ENCODE results near the gene OBSL1.
A peak's percentile ranks its signal among the peaks of the same experiment; 100 is the strongest.

OBSL1 gene

DNA sequence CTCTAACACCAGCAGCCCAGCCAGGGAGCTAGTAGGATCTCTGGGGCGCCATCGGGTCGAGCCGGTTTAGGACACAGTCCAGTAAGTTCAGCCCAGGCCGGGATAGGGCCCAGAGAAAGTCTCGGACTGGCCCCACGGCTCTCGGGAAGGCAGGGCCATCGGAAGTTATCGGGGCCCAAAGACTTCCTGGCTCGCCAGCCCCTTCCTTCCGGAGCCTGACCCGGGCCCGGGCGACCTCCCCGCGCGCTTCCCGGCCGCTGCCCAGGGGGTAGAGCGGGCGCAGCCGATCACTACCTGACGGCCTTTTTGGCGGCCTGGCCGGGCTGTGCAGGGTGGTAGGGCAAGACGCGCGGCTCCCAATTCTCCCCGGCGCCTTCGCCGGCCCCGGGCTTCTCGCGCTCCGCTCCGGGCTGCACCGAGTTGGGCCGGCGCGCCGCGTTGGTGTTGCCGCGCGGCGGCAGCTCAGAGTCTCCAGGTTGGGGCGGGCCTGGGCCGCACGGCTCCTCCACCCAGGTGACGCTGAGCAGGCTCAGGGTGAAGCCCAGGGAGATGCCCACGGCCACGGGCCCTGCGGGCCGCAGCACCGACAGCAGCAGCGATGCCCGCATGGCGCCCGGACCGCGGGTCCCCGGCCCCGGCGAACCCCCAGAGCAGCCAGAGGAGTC, 28.3 kb downstream of the OBSL1 start:
- Histone ChIP-seq H3F3A (ENCODE audit: control insufficient read depth, insufficient read depth) (no peaks in the 10 kb centered on the region), H3K36me3 (ENCODE audit: control insufficient read depth, low read length) (peaks cover 25% of the 10 kb centered on the region), H3K4me1 (ENCODE audit: control insufficient read depth, low read length) (peaks cover 22% of the 10 kb centered on the region), H4K20me1 (ENCODE audit: control insufficient read depth, insufficient read depth, low read depth, low read length) (peaks cover 6% of the 10 kb centered on the region), H3K9me2 (replicated peaks; ENCODE audit: control insufficient read depth, low read length) (no peaks in the 10 kb centered on the region), H3K4me2 (ENCODE audit: low read length) (peak overlapping the region; percentile 74), H3K79me2 (ENCODE audit: control insufficient read depth, low read length) (peaks cover 8% of the 10 kb centered on the region), H3K4me3 (ENCODE audit: low read length) (peak overlapping the region; percentile 90), H3K27ac (ENCODE audit: low read depth, low read length) (peak overlapping the region; percentile 66), H3K27me3 (ENCODE audit: control insufficient read depth, low read length) (peaks cover 15% of the 10 kb centered on the region; the same call in 1 of the 2 replicates), H3K9me3 (ENCODE audit: control insufficient read depth, insufficient read depth, low read length) (no peaks in the 10 kb centered on the region)
- TF ChIP-seq EZH2phosphoT487 (IDR thresholded peaks at IDR 0.05; ENCODE audit: borderline replicate concordance, low read length) (no peak), CTCF (IDR thresholded peaks at IDR 0.05; ENCODE audit: low read depth, low read length, poor library complexity, severe bottlenecking) (no peak)

GRCh38 chr2:219541611-219542180, 29.6 kb downstream of the OBSL1 start:
- Histone ChIP-seq H4K20me1 (ENCODE audit: control insufficient read depth, insufficient read depth, low read depth, low read length) (peaks cover 6% of the 10 kb centered on the region), H3K4me1 (ENCODE audit: control insufficient read depth, low read length) (peaks cover 22% of the 10 kb centered on the region), H3K79me2 (ENCODE audit: control insufficient read depth, low read length) (peaks cover 8% of the 10 kb centered on the region), H3K27me3 (ENCODE audit: control insufficient read depth, low read length) (peaks cover 15% of the 10 kb centered on the region; the same call in 1 of the 2 replicates), H3K27ac (ENCODE audit: low read depth, low read length) (no peak overlapping the region), H3K4me3 (ENCODE audit: low read length) (peak overlapping the region; percentile 90), H3K9me2 (replicated peaks; ENCODE audit: control insufficient read depth, low read length) (no peaks in the 10 kb centered on the region), H3F3A (ENCODE audit: control insufficient read depth, insufficient read depth) (no peaks in the 10 kb centered on the region), H3K9me3 (ENCODE audit: control insufficient read depth, insufficient read depth, low read length) (no peaks in the 10 kb centered on the region), H3K4me2 (ENCODE audit: low read length) (peak overlapping the region; percentile 74), H3K36me3 (ENCODE audit: control insufficient read depth, low read length) (peaks cover 25% of the 10 kb centered on the region)
- no peak for TF ChIP-seq EZH2phosphoT487 (IDR thresholded peaks at IDR 0.05; ENCODE audit: borderline replicate concordance, low read length)
- peak; percentile 100 for TF ChIP-seq CTCF (IDR thresholded peaks at IDR 0.05; ENCODE audit: low read depth, low read length, poor library complexity, severe bottlenecking)

GRCh38 chr2:219540784-219541504, 30.4 kb downstream of the OBSL1 start:
- H3K4me3 ChIP-seq (ENCODE audit: low read length): peak overlapping the region; percentile 90; the same call in 1 of the 2 replicates
- peaks cover 6% of the 10 kb centered on the region for H4K20me1 ChIP-seq (ENCODE audit: control insufficient read depth, insufficient read depth, low read depth, low read length)
- no peak overlapping the region for H3K27ac ChIP-seq (ENCODE audit: low read depth, low read length)
- H3F3A ChIP-seq (ENCODE audit: control insufficient read depth, insufficient read depth): no peaks in the 10 kb centered on the region
- peak overlapping the region; percentile 74 for H3K4me2 ChIP-seq (ENCODE audit: low read length)
- H3K9me3 ChIP-seq (ENCODE audit: control insufficient read depth, insufficient read depth, low read length): no peaks in the 10 kb centered on the region
- peaks cover 13% of the 10 kb centered on the region; the same call in 1 of the 2 replicates for H3K27me3 ChIP-seq (ENCODE audit: control insufficient read depth, low read length)
- TF ChIP-seq CTCF (IDR thresholded peaks at IDR 0.05; ENCODE audit: low read depth, low read length, poor library complexity, severe bottlenecking): no peak
- TF ChIP-seq EZH2phosphoT487 (IDR thresholded peaks at IDR 0.05; ENCODE audit: borderline replicate concordance, low read length): no peak
- H3K36me3 ChIP-seq (ENCODE audit: control insufficient read depth, low read length): peaks cover 25% of the 10 kb centered on the region
- H3K9me2 ChIP-seq (replicated peaks; ENCODE audit: control insufficient read depth, low read length): no peaks in the 10 kb centered on the region
- H3K4me1 ChIP-seq (ENCODE audit: control insufficient read depth, low read length): peaks cover 22% of the 10 kb centered on the region
- H3K79me2 ChIP-seq (ENCODE audit: control insufficient read depth, low read length): peaks cover 8% of the 10 kb centered on the region
